IPS-11a (cell line): ENCODE results near the gene PRAMEF4.
"Not testable (repeated sequence)": the region's sequence is repeated elsewhere in the genome, so short reads cannot be mapped to it uniquely, and the experiment has no call there.

Experiments
- H3K4me3 ChIP-seq: one replicate; pipeline ENCODE4 v1.5.1; 2013; ENCODE audit warnings: low read depth, low read length, control low read depth

PRAMEF4 gene

GRCh38 chr1:12886101-12886500, at the start of gene PRAMEF4:
TSS of gene PRAMEF4 (minus strand) at chr1:12886201. CDS start at chr1:12883394, 2,807 bp downstream.
- not testable (repeated sequence) for H3K4me3 ChIP-seq

DNA sequence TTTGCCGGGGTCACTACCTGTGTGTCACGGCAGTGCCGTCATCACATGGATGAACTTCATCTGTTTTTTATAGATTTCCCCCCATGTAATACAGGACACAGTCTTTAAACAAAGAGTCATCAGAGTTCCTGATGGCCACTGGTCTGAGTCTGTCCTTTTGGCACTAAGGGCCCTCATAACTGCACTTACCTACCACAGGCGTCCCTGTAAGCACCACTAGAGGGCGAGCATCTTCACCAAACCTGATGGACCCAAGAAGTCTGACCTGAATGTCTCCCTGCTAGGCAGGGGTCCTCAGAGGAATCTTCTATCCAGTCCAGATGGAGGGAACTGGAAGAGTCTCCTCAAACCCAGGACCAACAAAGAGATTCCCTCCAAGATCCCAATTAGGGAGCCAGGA, 38.4 kb upstream of the PRAMEF4 start:
- not testable (repeated sequence) for H3K4me3 ChIP-seq

GRCh38 chr1:12921749-12922148, 35.7 kb upstream of the PRAMEF4 start:
- H3K4me3 ChIP-seq: not testable (repeated sequence)

DNA sequence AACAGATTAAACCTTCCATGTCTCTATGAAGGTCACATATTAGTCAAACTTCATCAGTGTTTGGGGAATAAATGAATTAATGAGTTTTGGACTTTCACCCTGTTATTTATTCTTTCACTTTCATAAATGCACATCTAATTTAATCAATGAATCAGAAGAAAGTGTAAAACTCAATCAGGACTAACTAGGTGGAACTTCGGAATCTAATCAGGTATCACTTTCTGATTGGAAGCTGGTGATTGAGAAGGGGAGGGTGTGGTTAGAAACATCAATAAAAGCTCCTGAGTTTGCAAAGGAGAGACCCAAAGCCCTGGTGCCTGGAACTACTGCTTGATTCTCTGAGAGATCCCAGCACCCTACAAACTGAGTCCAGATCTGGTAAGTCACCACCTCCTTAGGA, 30.3 kb upstream of the PRAMEF4 start, which contains the start of gene PRAMEF7:
TSS of gene PRAMEF7 (plus strand) at position 301 of the 400 bp plus-strand sequence. CDS start 1,083 bp downstream, outside the sequence.
- H3K4me3 ChIP-seq: not testable (repeated sequence)

DNA sequence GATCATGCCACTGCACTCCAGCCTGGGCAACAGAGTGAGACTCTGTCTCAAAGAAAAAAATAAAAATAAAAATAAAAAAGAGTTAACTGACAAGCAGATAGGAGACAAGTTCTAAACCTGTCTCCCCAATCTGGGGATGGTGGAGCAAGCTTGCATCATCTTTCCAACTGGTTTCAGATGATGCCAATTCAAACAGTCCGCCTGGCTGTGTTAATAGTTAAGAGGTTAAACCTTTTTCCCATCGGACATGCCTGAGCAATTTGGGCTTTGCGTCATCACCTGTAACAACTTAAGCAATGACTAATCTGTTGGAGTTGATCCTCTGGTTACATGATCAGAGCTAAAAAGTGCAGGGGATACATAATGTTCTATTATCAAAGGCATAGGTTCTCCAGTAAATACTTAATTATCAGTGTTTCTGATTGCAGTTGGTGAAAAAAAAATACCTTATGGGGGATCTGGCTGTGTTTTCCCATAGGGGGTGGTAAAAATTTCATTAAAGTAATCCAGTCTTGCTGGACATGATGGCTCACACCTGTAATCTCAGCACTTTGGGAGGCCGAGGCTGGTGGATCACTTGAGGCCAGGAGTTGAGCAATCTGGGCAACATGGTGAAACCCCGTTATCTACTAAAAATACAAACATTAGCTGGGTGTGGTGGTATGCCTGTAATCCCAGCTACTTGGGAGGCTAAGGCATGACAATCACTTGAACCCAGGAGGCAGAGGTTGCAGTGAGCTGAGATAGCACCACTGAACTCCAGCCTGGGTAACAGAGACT, 18.0 kb upstream of the PRAMEF4 start:
- not testable (repeated sequence) for H3K4me3 ChIP-seq

- H3K4me3 ChIP-seq: not testable (repeated sequence)
Measured at GRCh38 chr1:12899186-12899585, 13.2 kb upstream of the PRAMEF4 start.

GRCh38 chr1:12898170-12898569, 12.2 kb upstream of the PRAMEF4 start, which contains the start of gene PRAMEF10:
TSS of gene PRAMEF10 (minus strand) at chr1:12898270. CDS start at chr1:12895847, 2,423 bp downstream.
- not testable (repeated sequence) for H3K4me3 ChIP-seq

DNA sequence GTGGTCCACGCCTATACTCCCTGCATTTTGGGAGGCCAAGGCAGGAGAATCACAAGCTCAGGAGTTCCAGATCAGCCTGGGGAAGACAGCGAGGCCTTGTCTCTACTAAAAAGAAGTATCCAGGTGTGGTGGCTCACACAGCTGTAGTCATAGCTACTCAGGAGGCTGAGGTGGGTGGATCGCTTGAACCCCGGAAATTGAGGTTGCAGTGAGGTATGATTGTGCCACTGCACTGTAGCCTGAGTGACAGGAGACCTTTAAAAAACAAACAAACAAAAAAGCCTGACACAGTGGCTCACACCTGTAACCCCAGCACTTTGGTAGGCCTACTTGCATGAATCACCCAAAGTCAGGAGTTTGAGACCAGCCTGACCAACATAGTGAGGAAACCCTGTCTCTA, 7.5 kb downstream of the PRAMEF4 start:
- H3K4me3 ChIP-seq: not testable (repeated sequence)

GRCh38 chr1:12863131-12863880, 22.7 kb downstream of the PRAMEF4 start:
- not testable (repeated sequence) for H3K4me3 ChIP-seq

GRCh38 chr1:12856786-12857185, 29.2 kb downstream of the PRAMEF4 start, which contains the start of gene PRAMEF2:
TSS of gene PRAMEF2 (plus strand) at chr1:12857086. CDS start at chr1:12859010, 1,924 bp downstream.
- not testable (repeated sequence) for H3K4me3 ChIP-seq

- no peak overlapping the region for H3K4me3 ChIP-seq
Measured at GRCh38 chr1:12851779-12852178, 34.2 kb downstream of the PRAMEF4 start.

DNA sequence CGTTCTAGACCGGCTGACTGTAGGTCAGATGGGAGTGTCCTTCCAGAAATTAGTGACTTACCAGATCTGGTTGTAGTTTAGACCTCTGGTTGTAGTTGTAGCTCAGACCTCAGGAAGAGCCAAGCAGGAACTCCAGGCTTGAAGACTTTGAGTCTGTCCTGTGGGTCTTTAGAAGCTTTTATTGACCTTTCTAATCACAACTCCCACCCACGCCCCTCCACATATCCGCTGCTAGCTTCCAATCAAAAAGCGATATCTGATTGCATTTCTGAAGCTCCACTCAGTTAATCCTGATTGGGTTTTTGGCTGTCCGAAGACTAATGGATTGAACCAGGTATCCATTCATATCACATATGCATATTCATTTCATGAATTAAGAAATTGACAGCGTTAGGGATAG, 37.4 kb downstream of the PRAMEF4 start, which contains the start of gene HNRNPCL1:
TSS of gene HNRNPCL1 (minus strand) at position 101 of the 400 bp plus-strand sequence. CDS start 431 bp downstream, outside the sequence.
- H3K4me3 ChIP-seq: not testable (repeated sequence)

DNA sequence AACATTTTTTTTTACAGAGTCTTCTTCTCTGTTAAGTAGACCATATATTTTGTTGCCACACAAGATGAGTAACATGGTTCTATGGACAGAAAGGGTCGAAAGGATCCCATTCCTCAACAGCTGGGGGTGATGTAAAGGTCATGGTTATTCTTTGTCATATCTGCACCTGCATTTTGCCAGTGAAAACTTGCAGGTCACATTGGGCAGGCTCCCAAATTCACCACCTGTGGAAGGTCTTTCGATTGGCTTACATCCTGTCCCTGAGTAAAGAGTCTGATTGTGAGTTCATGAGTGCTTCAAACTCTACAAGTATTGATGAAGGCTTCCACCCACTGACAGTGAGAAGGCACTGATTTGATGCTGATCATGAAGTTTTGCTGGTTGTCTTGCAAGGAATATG, 52.8 kb downstream of the PRAMEF4 start:
- H3K4me3 ChIP-seq: not testable (repeated sequence)

DNA sequence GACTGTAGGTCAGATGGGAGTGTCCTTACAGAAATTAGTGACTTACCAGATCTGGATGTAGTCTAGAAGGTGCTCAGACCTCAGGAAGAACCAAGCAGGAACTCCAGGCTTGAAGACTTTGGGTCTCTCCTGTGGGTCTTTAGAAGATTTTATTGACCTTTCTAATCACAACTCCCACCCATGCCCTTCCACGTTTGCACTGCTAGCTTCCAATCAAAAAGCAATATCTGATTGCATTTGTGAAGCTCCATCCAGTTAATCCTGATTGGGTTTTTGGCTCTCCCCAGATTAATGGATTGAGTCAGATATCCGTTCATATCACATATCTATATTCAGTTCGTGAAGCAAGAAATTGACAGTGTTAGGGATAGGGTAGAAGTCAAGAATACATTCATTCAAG, 54.7 kb downstream of the PRAMEF4 start, which contains the start of gene PRAMEF11:
TSS of gene PRAMEF11 (minus strand) at position 101 of the 400 bp plus-strand sequence. CDS start 2,621 bp downstream, outside the sequence.
- H3K4me3 ChIP-seq: not testable (repeated sequence)
